Right renal cortex interstitium (tissue), 3 donors: ENCODE data around the gene UNC5B. TPM values are rescaled to one million over a fixed set of nuclear protein-coding genes. Genes with fewer than 3 reads are reported as not detected.

Source experiments
- DNase-seq, 3 donors: peaks; one replicate each; pipeline ENCODE4 v3.0.0-alpha.2; 2013; ENCODE audit warnings: low read depth in 3 of 3, low spot score in 2 of 3
- polyA plus RNA-seq, 3 donors: library from polyadenylated mRNA; unstranded; fragments of 120-200 nt; gene quantifications; one replicate each; pipeline ENCODE4 v1.2.1, GENCODE V29; 2013; ENCODE audit not compliant: insufficient read length in 3 of 3

Gene UNC5B
- polyA plus RNA-seq, 3 donors: 48.3 to 65.0 (median 49.0) TPM

DNA sequence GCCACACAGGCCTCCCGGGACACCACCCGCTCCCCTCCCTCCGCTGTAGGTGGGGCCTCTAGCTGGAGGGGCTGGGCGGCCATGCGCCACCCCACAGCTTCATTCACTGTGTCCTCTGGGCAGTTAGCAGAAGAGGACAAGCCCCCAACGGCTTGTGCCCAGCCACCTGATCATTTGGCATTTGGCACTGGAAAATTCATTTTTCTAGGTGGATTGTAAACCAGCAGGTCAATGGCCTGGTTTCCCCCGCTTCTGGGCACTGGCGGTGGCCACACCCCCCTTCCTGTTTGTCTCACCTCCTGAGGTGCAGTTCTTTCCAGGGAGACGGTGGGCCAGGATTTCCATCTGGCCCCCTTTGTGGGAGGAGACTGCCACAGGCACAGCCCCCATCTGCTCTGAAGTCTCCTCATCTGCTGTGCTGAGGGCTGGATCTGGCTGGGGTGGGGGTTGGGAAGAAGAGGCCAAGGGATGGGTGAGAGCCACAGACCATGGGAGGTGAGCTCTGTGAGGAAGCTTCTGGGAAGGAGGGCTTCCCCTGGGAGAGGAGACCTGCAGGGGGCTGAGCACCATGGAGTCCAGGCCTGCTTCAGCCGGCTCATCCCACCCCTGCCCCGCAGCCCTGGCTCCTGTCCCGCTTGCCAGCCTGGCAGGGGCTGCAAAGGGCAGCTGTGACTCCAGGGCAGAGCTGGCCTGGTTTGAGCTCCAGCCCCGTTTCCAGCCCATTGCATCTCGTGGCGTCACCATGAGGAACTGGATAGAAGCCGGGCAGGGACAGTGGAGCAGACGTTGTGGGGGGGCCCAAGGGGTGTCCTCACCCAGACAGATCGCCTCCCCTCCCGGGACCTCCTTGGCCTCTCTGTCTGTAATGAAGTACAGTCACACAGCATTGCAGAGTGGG lies 66.6 kb downstream of the UNC5B start:
- DNase-seq: no peak

DNA sequence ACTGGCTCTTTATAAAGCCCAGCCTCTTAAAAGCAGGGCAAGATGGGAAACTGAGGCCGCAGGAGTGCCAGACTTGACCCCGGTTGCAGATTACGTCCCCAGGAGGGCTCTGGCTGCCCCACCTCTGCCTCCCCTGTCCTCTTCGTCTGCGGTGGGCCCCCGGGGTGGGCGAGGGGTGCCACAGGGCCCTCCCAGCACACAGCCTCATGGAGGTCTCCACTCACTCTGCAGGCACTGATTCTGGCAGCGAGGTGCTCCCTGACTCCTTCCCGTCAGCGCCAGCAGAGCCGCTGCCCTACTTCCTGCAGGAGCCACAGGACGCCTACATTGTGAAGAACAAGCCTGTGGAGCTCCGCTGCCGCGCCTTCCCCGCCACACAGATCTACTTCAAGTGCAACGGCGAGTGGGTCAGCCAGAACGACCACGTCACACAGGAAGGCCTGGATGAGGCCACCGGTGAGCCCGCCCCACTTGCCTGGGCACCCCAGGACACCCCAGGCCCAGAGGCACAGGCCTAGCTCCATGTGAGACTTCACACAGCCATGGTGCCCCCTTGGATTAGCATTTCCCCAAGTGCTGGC lies 67.3 kb downstream of the UNC5B start:
- DNase-seq: no peak

DNA sequence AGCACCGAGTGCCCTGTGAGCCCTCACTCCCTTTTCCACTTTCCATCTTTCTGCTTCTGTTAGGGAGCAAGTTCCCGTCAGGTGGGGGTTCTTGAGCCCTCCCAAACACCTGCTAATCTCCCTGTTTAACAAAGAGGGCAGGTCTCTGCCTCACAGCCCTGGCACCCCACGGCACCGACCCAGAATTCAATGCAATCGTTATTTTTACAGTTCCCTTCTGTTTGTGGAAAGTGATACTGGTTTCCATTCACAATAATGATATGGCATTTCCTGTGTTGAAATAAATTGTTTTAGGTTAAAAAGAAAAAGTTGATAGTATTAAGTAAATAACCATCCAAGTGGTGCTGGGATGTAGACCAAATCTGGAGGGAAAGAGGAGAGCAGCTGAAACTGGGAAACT lies 67.8 kb downstream of the UNC5B start:
- DNase-seq: no peak

DNA sequence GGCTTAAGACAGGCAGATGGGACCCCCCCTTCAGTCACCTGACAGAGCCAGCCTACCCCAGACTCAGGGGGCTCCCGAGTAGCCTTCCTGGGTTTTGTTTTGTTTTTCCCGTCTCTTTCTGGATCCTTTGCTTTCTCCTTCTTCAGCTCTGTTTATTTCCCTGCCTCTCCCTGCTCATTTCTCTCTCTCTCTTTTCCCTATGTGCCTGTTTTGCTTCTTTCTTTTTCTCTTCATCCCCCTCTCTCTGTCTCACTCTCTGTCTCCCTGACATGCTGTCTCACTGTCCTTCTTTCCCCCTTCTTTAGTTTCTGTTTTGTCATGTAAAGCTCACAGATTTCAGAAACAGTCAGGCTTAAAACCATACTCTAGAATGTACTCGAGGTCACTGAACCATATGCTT lies 68.5 kb downstream of the UNC5B start:
- DNase-seq: no peak

DNA sequence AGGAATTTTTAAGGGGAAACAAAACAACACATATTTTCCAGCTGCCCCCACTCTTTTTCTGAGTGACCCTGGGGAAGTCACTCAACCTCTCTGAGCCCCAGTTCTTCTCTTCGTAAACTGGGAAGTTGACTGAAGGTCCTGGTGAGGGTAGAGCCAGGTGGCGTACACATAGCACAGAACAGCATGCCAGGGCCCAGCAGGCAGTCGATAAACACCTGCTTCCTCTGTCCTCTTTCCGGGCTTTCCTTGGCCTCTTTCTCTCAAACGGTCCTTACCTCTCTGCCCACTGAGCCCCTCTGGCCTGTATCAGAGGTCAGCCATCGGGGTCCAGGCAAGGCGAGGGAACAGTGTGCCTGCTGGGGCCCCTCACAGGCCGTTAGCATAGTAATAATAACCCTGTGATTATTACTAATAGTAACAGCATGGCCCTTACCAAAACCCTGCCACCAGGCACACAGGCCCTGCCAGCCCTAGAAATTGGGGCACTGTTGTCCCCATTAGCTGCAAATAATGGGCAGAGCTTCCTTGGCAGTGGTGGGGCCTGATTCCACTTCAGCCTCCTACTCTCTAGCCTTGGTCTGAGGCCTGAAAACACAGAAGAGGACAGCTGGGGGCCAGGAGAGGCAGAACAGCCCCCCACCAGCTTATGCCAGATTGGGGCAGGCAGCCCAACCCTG lies 69.4 kb downstream of the UNC5B start:
- DNase-seq: no peak

DNA sequence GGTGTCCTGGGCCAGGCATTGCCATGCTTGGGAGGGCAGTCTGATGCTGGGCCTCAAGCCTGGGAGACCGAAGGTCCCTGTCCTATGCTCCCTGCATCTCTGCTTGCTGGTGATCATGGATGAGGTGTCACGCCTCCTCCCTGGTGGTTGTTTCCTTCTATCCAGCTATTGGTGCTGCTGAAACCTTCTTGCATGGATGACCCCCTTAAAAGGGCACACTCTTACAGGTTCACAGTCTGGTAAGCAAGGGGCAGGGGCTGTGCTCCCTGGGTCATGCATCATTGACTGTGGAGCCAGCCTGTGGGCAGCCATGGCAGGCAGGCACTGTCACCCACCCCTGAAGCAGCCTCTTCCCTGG lies 69.9 kb downstream of the UNC5B start:
- DNase-seq: no peak

- DNase-seq: no peak
Measured at GRCh38 chr10:71283410-71283809, 71.0 kb downstream of the UNC5B start.

- no peak for DNase-seq
Measured at GRCh38 chr10:71283876-71284275, 71.5 kb downstream of the UNC5B start.

GRCh38 chr10:71284544-71285179 lies 72.3 kb downstream of the UNC5B start:
- DNase-seq: no peak

- DNase-seq: no peak
Measured at GRCh38 chr10:71285180-71285545, 72.8 kb downstream of the UNC5B start.

DNA sequence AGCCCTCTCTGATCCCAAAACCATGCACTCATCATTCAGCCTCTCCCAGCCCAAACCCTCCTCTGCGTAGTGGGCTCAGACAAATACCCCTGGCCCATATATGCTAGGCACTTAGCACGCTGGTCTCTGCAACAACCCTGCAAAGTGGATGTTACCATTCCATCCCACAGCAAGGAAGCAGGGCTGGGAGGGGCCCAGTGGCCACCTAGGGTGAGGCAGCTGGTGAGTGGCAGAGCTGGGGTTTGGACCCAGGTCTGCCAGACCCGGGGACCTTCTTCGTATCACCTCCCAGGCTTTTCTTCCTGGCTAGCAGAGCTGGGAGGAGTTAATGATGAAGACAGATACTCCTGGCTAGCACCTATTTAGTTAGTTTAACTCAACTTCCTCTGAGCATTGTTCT lies 73.6 kb downstream of the UNC5B start:
- no peak for DNase-seq

DNA sequence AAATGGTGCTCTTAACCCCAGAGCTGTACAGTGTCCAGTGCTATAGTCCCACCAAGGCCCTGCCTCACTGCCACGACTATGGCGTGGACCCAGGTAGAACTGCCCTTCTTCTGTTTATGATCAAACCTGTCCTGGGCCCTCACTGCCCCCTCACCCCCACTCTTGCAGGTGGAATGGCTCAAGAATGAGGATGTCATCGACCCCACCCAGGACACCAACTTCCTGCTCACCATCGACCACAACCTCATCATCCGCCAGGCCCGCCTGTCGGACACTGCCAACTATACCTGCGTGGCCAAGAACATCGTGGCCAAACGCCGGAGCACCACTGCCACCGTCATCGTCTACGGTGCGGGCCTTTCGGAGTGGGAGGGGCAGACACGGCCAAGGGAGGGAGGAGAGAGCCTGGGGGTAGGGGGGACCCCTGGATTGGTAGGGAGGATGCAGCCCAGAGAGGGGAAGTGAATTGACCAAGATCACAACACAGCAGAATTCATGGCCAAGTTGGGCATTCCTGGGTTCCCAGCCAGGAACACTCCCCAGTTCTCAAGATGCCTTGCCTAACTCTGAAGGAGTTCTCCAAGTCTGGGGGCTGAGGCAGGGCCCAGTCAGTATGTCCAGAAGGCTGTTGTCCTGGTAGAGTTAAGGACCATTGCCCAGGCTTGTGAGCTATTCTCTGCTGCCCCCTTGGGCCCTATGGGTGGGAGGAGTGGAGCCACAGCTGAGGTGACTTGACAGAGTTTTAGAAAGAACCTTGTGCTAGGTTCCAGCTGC lies 74.3 kb downstream of the UNC5B start:
- no peak for DNase-seq

- no peak for DNase-seq
Measured at GRCh38 chr10:71287456-71287855, 75.1 kb downstream of the UNC5B start.

DNA sequence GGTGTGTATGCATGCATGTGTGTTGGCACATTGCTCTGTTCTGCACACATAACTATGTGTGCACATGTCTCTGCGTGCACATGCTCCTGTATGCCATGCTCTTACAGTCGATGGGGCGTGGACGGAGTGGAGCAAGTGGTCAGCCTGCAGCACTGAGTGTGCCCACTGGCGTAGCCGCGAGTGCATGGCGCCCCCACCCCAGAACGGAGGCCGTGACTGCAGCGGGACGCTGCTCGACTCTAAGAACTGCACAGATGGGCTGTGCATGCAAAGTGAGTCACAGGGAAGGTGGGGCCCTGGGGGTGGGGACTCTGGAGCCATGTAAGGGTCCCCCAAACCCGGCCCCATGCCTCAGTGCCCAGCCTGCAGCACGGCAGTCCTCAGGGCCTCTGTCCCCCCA lies 76.1 kb downstream of the UNC5B start:
- DNase-seq: no peak

DNA sequence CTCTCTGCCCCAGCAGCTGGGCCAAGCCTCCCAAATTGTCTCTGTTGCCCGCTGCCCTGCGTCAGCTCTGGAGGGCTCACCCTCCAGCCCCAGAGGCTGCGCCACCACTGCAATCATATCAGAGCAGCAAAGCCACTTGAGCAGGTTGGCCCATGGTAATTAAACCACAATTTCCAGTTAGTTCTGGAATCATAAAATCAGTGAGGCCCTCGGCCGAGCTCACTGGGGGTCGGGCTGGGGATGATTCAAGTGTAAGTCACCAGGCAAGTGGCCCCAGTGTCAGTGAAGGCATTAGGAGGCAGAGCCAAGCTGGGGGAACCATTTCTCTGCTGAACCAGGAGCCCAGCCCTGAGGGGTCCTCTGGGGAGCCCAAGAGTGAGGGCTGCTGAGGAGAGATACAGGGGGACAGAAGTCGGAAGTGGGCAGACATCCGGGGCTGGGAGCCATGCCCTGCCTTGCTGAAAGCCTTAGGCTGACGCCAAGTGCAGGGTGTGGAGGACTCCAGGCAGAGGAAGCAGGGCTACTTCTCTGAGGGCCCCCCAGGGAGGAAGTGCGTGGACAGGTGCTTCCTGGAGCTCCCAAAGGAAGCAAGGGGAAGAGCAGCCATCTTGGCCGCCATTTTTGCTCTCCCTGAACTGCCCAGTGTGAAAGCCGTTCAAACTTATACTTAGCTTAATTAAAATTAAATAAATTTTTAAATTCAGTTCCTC lies 77.2 kb downstream of the UNC5B start:
- DNase-seq: no peak

DNA sequence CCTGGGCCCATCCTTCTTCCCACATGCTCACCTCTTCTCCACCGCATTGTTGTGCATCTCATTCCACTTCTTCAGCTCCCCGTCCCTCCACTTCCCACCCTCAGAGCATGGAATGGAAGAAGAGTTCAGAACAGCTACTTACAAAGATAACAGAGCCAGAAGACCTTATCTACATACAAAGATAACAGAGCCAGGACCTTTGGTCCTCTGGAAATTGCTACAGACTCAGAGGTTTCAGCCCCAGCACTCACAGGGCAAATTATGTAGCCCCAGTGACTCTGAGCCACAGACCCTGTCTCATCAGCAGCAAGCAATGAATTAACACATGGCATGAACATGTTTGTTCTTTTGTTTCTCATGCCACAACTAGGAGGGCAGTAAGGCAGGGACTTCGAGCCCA lies 78.0 kb downstream of the UNC5B start:
- DNase-seq: no peak

DNA sequence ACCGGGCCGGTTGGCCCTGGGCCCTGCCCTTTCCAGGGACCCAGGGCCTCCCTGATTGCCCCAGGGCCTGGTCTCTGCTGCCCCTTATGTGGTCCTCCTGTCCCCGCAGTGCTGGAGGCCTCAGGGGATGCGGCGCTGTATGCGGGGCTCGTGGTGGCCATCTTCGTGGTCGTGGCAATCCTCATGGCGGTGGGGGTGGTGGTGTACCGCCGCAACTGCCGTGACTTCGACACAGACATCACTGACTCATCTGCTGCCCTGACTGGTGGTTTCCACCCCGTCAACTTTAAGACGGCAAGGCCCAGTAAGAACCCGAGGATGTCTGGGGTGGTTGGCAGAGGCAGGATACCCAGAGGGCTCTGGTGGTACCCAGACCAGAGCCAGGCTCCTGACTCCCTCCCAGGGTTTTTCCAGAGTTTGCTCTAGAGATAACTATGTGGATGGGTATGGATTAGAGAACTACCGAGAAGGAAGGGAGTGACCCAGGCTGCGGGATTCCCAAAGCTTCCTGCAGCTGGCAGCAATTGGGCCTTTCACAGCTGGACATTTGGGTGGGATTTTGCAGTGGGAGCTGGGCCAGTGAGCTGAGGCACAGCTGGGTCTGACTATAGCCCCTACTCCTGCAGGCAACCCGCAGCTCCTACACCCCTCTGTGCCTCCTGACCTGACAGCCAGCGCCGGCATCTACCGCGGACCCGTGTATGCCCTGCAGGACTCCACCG lies 78.6 kb downstream of the UNC5B start:
- no peak for DNase-seq

DNA sequence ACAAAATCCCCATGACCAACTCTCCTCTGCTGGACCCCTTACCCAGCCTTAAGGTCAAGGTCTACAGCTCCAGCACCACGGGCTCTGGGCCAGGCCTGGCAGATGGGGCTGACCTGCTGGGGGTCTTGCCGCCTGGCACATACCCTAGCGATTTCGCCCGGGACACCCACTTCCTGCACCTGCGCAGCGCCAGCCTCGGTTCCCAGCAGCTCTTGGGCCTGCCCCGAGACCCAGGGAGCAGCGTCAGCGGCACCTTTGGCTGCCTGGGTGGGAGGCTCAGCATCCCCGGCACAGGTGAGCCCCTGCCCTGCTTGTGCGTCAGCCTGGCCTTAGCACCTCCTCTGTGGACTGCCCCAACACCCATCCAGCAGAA lies 79.1 kb downstream of the UNC5B start:
- DNase-seq: no peak

GRCh38 chr10:71292624-71293445 lies 80.5 kb downstream of the UNC5B start:
- DNase-seq: no peak
